Activated T-cell treated with anti-CD3 and anti-CD28 coated beads, Interleukin-2, amount 50 U/mL, for 24 hours (primary cell): ENCODE results near the gene WNT7B.

ENCODE experiments used
- DNase-seq: peaks from one replicate; pipeline ENCODE4 v3.0.0-alpha.2; 2020
- H3K27ac Mint-ChIP-seq: 2 replicates; pipeline ENCODE4 v1.8.0; 2020; ENCODE audit warnings: mild to moderate bottlenecking, mixed read lengths
- H3K27me3 Mint-ChIP-seq: 2 replicates; pipeline ENCODE4 v1.8.0; 2020; ENCODE audit warnings: mixed read lengths
- H3K36me3 Mint-ChIP-seq: 2 replicates; pipeline ENCODE4 v1.8.0; 2020; ENCODE audit warnings: low read depth, mixed read lengths
- H3K4me1 Mint-ChIP-seq: 2 replicates; pipeline ENCODE4 v1.8.0; 2020; ENCODE audit warnings: low read depth, mixed read lengths
- H3K4me3 Mint-ChIP-seq: 2 replicates; pipeline ENCODE4 v1.8.0; 2020; ENCODE audit warnings: mild to moderate bottlenecking, moderate library complexity, mixed read lengths
- H3K9me3 Mint-ChIP-seq: 2 replicates; pipeline ENCODE4 v1.8.0; 2020; ENCODE audit warnings: mixed read lengths

Gene WNT7B

GRCh38 chr22:45878051-45878781, 98.7 kb downstream of the WNT7B start:
- H3K4me1 Mint-ChIP-seq = no peaks in the 10 kb centered on the region
- peaks cover 56% of the 10 kb centered on the region for H3K27me3 Mint-ChIP-seq
- peak; percentile 14 for DNase-seq
- H3K27ac Mint-ChIP-seq = no peak overlapping the region
- no peak overlapping the region for H3K4me3 Mint-ChIP-seq
- no peaks in the 10 kb centered on the region for H3K36me3 Mint-ChIP-seq
- H3K9me3 Mint-ChIP-seq = peaks cover 3% of the 10 kb centered on the region

GRCh38 chr22:45877651-45878050, 99.3 kb downstream of the WNT7B start:
- Mint-ChIP-seq H3K27me3 (peaks cover 56% of the 10 kb centered on the region), H3K9me3 (peaks cover 8% of the 10 kb centered on the region), H3K27ac (no peak overlapping the region), H3K4me3 (no peak overlapping the region), H3K4me1 (no peaks in the 10 kb centered on the region), H3K36me3 (no peaks in the 10 kb centered on the region)
- DNase-seq = peak; percentile 2

- no peak overlapping the region for H3K27ac Mint-ChIP-seq
- peaks cover 49% of the 10 kb centered on the region for H3K27me3 Mint-ChIP-seq
- H3K4me1 Mint-ChIP-seq = no peaks in the 10 kb centered on the region
- H3K4me3 Mint-ChIP-seq = no peak overlapping the region
- peaks cover 9% of the 10 kb centered on the region for H3K9me3 Mint-ChIP-seq
- H3K36me3 Mint-ChIP-seq = no peaks in the 10 kb centered on the region
- DNase-seq = peak; percentile 24
These were observed 100.0 kb downstream of the WNT7B start for GRCh38 chr22:45877036-45877380.

GRCh38 chr22:45876136-45877035, 100.6 kb downstream of the WNT7B start:
- H3K27ac Mint-ChIP-seq = no peak overlapping the region
- no peaks in the 10 kb centered on the region for H3K4me1 Mint-ChIP-seq
- no peak overlapping the region for H3K4me3 Mint-ChIP-seq
- peaks cover 43% of the 10 kb centered on the region for H3K27me3 Mint-ChIP-seq
- peak; percentile 16 for DNase-seq
- peaks cover 9% of the 10 kb centered on the region for H3K9me3 Mint-ChIP-seq
- no peaks in the 10 kb centered on the region for H3K36me3 Mint-ChIP-seq

GRCh38 chr22:45872659-45873263, 104.2 kb downstream of the WNT7B start:
- H3K36me3 Mint-ChIP-seq = no peaks in the 10 kb centered on the region
- H3K9me3 Mint-ChIP-seq = peaks cover 12% of the 10 kb centered on the region
- no peak overlapping the region for H3K27ac Mint-ChIP-seq
- no peak for DNase-seq
- peaks cover 35% of the 10 kb centered on the region for H3K27me3 Mint-ChIP-seq
- no peak overlapping the region for H3K4me3 Mint-ChIP-seq
- H3K4me1 Mint-ChIP-seq = no peaks in the 10 kb centered on the region

- H3K27me3 Mint-ChIP-seq = peaks cover 27% of the 10 kb centered on the region
- no peak for DNase-seq
These were observed 105.2 kb downstream of the WNT7B start for GRCh38 chr22:45871721-45872120.

More at GRCh38 chr22:45871721-45872120, 105.2 kb downstream of the WNT7B start:
- no peaks in the 10 kb centered on the region for H3K4me1 Mint-ChIP-seq
- no peaks in the 10 kb centered on the region for H3K36me3 Mint-ChIP-seq
- no peak overlapping the region for H3K27ac Mint-ChIP-seq
- no peak overlapping the region for H3K4me3 Mint-ChIP-seq
- H3K9me3 Mint-ChIP-seq = peaks cover 12% of the 10 kb centered on the region
